HG03457 (cell line): ENCODE data around the gene ATP2B2.

Experiments used
- ATAC-seq: cut with Tn5 transposase; IDR thresholded peaks from one replicate; pipeline ENCODE4 v1.9.1; 2021; ENCODE audit warnings: moderate number of reproducible peaks; ENCODE audit not compliant: unreplicated experiment

ATP2B2 gene

GRCh38 chr3:10405816-10406215, 99.6 kb downstream of the ATP2B2 start:
- no peak for ATAC-seq

DNA sequence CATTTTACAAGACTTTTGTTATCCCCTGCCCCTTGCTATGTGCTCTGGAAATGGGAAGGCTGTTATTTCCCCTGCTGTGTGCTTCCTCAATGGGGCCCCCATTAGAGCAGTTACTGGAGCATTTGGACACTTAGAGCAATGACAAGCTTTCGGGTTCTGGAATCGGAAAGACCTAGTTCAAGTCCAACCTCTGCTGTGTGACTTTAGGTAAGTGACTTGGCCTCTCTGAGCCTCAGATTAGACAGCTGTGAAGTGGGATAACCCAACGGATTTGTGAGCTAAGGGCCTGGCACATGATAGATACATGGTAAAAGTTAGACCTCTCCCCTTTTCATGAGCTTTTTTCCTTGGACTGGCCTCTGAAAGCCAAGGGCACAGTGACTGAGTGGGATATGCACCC, 100.5 kb downstream of the ATP2B2 start:
- ATAC-seq: no peak

DNA sequence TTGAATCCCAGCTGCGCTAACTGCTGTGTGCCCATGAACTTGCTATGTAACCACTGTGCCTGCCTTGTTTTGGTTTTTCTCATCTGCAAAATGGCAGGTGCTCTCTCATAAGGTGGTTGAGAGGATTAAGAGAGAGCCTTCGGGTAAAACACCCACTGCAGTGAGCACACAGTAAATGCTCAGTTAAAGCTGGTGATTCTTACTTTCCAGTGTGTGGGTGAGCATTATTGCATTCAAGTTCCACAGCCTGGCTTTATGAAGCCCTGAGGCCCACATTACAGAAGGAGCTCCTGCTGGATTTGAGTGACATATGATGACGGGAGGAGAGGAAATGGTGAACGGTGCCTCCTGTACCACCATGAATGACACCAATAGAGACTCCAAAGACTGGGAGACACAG, 101.0 kb downstream of the ATP2B2 start:
- no peak for ATAC-seq

- ATAC-seq: no peak
These were observed 103.2 kb downstream of the ATP2B2 start for GRCh38 chr3:10401990-10402761.

DNA sequence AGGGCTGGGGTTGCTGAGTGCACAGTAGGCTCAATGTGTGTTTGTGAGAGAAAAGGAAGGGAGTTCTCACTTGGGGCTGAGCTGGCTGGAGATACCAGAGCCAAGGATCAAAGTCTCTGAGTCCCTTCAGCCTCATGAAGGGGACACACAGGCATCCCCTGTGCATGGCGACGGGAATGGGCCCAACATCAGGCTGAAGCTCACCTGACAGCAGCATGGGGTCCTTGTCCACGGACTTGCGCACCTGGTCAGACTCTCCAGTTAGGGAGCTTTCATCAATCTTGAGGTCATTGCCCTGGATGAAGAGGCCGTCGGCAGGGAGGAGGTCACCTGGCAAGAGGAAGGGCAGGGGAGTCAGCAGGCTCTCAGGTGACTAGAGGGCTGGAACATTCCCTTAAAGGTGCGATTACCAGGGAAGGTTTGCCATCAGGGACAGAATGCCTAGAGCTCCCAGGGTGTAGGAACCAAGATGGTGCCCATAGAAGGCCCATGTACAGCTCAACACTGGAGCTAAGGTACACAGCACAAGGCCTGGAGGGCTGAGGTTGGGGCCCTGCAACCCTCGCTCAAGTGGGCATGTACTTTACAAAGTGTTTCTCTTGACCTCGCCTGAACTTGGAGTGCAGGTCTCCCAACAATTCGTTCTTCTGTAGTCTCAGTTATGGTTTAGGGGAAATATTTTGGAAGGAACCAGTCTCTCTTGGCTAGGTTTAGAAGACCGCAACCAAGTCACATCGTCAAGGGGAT, 104.5 kb downstream of the ATP2B2 start:
- ATAC-seq: no peak

- ATAC-seq: no peak
These were observed 105.2 kb downstream of the ATP2B2 start for GRCh38 chr3:10400050-10400748.

DNA sequence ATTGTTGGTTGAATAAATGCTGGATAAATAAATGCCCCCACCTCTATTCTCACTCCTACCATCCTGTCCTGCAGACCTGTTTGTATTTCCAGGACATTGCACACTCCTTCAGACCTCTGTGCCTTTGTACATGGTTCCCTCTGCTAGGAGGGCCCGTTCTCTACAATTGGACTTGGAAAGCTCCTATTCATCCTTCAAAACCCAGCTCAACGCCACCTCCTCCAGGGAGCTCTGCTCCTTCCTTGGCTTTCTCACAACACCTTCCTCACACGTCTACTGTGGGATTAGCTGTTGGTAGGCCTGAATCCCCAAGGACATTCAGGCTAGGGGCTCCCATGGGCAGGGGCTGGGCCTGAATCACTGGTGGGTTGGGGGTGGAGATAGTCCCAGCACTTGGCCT, 105.8 kb downstream of the ATP2B2 start:
- no peak for ATAC-seq

DNA sequence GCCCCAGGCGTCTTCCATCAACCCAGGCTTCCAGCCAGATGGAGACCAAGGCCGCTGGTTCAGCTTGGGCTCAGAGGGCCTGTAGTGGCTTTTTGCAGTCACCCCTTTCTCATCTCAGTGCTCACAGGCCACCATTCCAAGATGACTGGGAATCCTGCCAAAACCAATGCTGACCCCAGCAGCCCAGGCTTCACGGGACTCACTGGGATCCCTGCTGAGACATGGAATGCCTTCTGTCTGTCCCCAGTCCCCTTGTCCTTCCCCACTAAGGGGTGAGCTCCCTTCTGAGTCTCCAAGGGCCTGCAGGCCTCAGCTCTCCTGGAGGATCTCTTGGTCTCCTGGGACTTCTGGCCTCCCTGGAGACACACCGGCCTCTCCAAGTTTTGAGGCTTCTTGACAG, 107.0 kb downstream of the ATP2B2 start:
- ATAC-seq: no peak

- ATAC-seq: no peak
These were observed 107.5 kb downstream of the ATP2B2 start for GRCh38 chr3:10397879-10398278.

- ATAC-seq: no peak
These were observed 108.5 kb downstream of the ATP2B2 start for GRCh38 chr3:10396931-10397330.

DNA sequence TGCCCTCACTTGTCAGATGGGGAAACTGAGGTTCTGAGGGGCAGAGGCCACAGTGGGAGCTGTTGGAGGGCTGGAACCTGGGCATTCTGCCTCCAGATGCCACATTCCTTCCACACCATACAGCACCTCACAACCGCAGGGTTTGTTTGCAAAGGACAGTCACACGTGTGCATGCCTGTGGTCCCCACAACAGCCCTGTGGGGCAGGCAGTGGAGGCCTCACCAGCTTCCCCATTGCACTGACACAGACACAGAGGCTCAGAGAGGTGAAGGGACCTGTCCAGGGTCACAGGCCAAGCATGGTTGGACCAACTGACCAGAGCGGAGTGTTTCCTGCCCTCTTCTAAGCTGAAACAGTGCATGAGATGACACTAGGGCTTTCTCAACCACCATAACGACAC, 109.3 kb downstream of the ATP2B2 start:
- ATAC-seq: no peak

DNA sequence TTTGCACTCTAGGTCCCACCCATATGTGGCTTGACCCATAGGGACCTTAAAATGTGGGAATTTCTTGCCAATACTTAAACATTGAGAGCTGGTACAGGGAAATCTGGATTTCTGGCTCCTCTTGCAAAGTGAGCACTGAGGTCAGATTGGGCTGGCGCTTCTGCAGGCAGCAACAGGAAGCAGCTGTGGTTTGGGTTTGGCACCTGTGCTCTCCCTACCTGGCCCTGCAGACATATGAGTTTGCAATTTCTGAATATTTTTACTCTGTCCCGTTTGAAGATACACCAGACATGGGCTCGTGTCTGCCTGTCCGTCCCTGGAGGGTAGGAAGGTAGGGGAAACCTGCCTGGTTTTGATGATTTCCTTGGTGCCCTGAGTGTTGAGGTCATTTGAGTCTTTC, 109.7 kb downstream of the ATP2B2 start:
- ATAC-seq: no peak

GRCh38 chr3:10395196-10395595, 110.2 kb downstream of the ATP2B2 start:
- ATAC-seq: no peak

DNA sequence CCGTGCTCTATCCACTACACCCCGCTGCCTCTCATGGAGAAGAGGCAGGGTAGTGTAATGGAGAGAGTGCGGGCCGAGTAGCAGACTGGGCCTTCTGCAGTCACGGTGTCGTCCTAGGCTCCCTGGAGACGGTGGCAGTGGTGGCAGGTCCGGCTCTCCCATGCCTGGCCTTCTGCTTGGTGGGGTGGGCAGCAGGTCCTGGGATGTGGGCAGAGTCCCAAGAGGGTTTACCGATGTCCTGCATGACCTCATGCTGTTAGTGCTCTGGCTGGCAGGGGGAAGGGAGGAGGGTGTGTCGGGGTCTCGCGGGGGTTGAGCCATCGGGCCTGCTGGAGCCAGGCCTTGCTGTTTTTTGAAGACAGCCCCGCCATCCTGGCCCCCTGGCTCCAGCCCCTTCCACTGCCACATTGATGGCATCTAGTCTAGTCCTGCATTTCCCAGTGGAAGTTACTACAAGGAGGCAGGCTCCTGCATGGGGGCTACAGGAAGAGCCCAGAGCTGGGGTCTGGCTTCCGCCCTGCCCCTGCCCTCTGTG, 110.8 kb downstream of the ATP2B2 start:
- no peak for ATAC-seq

- no peak for ATAC-seq
These were observed 111.9 kb downstream of the ATP2B2 start for GRCh38 chr3:10393514-10393913.

GRCh38 chr3:10392906-10393461, 112.4 kb downstream of the ATP2B2 start:
- ATAC-seq: no peak

DNA sequence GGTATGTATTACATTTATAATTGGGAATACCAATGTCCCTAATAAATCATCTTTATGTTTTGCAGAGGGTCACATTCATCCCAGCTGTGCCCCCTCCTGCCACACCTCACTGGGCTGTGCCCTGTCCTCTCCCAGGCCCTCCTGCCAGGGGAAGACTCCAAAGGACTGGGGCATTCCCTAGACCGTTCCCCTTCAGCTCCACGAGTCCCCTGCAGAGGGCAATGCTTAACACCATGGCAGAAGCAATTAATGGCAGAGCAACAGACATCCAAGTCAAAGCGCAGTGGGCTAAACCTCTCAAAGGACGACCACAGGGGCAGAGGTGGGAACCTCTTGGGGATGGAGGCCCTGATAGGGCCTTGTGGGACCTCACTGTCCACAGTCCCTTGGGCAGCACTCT, 113.1 kb downstream of the ATP2B2 start:
- no peak for ATAC-seq

DNA sequence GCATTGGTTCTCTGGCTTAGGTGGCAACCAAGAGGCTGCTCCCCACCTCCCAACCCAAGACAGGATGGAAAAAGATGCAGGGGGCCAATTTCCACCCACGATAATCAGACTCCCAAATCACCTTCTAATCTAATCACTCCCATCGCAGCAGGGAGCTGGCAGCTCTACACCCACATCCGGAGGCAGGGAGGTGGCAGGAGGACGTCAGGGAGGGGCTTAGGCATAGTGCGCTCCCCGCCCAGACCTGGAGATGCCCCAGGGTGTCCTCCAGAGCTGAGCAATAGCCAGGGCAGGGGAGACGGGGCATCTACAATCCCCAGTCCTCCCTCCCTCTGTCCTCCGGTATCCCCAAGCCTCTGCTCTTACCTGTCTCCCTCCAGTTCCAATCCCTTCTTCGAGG, 114.0 kb downstream of the ATP2B2 start:
- ATAC-seq: no peak

DNA sequence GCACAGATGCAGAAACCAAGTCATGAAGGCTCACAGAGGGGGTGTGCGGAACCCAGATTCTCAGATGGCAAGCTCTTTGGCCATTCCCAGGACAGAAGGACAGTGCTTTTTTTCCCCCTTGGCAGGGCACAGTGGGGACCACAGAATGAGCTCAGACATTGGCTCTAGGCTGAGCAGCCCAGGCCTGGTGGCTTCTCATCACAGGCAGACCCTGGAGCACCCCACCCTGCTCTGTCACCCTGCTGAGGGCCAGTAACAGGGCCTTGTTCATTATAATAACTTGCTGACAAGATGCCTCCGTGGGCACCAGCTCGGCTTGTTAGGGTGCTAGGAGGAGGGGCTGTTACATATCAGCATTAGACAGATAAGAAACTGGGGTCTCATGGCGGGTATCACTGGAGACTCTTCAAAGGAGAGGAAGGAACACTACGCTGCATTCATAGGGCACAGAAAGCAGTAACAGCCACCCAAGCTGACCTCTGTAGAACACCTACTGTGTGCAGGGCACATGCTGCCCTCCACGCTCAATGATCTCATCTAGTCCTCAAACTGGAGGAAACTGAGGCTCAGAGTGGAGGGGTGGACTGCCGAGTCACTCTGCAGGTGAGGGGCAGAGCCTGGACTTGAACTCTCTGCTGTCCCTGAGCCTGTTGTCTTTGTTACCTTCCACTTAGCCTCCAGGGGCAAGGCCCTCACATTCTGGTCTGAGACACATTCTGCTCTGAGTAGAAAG, 114.6 kb downstream of the ATP2B2 start:
- no peak for ATAC-seq

DNA sequence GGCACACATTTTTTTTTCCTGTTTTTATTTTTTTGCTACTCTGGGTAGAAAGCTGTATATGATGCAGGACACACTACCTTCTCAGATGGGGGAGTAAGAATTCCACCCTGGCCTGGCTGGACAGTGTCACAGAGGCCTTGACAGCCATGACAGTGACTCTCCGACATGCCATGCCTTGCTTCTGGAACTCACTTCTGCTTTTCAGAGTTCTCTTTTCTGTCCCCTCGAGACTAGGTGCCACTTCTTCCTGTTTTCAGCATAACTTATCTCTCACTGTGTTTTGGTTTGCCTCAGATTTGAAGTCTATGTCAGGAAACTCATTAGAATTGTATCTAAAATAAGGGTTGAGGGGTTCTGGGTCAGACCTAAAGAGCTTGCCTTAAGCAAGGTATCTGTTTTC, 115.4 kb downstream of the ATP2B2 start:
- no peak for ATAC-seq

- no peak for ATAC-seq
These were observed 116.0 kb downstream of the ATP2B2 start for GRCh38 chr3:10389339-10389738.
